Inflammatory macrophage treated with lipopolysaccharide for 1 hour (primary cell): ENCODE results near the gene DHX36.
A peak's percentile ranks its signal among the peaks of the same experiment; 100 is the strongest.

Experiments
- DNase-seq, 2 donors: peaks; one replicate each; pipeline ENCODE4 v3.0.0-alpha.2; 2020 to 2022

Gene DHX36

GRCh38 chr3:154223519-154223918, 100.8 kb downstream of the DHX36 start:
- DNase-seq, result peak; percentile 10 to 13
